SK-N-SH (cell line): Measurements from ENCODE around the gene DENND2D.

Experiments used
- CHD2 ChIP-seq: fragments of 150-350 bp; IDR thresholded peaks from 2 replicates; pipeline ENCODE4 v1.6.1; 2018; ENCODE audit warnings: low read length; ENCODE audit not compliant: partially characterized antibody
- EZH2phosphoT487 ChIP-seq: fragments of 200-600 bp; sonication (generic); IDR thresholded peaks from 2 replicates; pipeline ENCODE4 v1.6.1; 2017; ENCODE audit warnings: low read depth, mixed run types, mild to moderate bottlenecking, antibody characterized with exemption, moderate library complexity, borderline replicate concordance
- GATA2 ChIP-seq: sonication (generic); formaldehyde crosslinking; IDR thresholded peaks from 2 replicates; pipeline ENCODE4 v1.5.0; 2020; ENCODE audit warnings: mild to moderate bottlenecking, missing genetic modification reagents
- POLR2AphosphoS5 ChIP-seq: IDR thresholded peaks from 2 replicates; pipeline ENCODE4 v1.6.1; 2012; ENCODE audit warnings: low read depth, low read length
- TAF1 ChIP-seq: IDR thresholded peaks from 2 replicates; pipeline ENCODE4 v1.6.1; 2012; ENCODE audit warnings: low read depth, mild to moderate bottlenecking, low read length, moderate library complexity, borderline replicate concordance
- TF ChIP-seq, protein P1 (sequence below): fragments of 200-600 bp; sonication (generic); IDR thresholded peaks from 2 replicates; pipeline ENCODE4 v1.6.1; 2017; ENCODE audit warnings: antibody characterized with exemption, mild to moderate bottlenecking, moderate library complexity

DNA sequence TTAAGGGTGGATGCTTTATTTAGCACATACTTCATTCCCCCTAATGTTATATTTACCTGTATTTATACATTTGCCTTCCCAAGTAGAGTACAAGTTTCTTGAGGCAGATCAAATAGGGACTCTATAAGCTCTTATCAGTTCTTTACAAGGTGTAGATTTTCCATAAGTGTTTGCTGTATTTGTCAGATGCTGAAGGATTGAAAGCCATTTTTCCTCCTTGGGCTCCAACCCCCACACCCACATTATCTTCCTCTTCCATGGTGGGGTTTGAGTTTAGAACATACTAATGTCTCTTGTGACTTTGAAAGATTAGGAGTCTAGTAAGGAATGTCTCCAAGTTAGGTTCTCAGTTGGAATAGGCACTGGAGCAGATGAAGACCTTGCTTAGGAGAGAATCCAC, 24.6 kb upstream of the DENND2D start:
- TF ChIP-seq CHD2 (no peak), EZH2phosphoT487 (no peak), TAF1 (no peak), POLR2AphosphoS5 (no peak), GATA2 (no peak)
- TF ChIP-seq, protein P1, sequence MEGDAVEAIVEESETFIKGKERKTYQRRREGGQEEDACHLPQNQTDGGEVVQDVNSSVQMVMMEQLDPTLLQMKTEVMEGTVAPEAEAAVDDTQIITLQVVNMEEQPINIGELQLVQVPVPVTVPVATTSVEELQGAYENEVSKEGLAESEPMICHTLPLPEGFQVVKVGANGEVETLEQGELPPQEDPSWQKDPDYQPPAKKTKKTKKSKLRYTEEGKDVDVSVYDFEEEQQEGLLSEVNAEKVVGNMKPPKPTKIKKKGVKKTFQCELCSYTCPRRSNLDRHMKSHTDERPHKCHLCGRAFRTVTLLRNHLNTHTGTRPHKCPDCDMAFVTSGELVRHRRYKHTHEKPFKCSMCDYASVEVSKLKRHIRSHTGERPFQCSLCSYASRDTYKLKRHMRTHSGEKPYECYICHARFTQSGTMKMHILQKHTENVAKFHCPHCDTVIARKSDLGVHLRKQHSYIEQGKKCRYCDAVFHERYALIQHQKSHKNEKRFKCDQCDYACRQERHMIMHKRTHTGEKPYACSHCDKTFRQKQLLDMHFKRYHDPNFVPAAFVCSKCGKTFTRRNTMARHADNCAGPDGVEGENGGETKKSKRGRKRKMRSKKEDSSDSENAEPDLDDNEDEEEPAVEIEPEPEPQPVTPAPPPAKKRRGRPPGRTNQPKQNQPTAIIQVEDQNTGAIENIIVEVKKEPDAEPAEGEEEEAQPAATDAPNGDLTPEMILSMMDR, result no peak
